Endothelial cell of umbilical vein (primary cell): ENCODE data around the gene TTLL7.

Source experiments
- EZH2 ChIP-seq: IDR thresholded peaks from 2 replicates; pipeline ENCODE4 v1.6.1; 2012; ENCODE audit warnings: borderline replicate concordance, low read depth, mild to moderate bottlenecking, moderate library complexity, low read length, inconsistent platforms; ENCODE audit not compliant: severe bottlenecking
- POLR2A ChIP-seq: IDR thresholded peaks from 2 replicates; pipeline ENCODE4 v1.6.1; 2012; ENCODE audit warnings: low read depth, mild to moderate bottlenecking, control low read depth, low read length
- TF ChIP-seq, protein P1 (sequence below): IDR thresholded peaks from 2 replicates; pipeline ENCODE4 v1.6.1; 2011; ENCODE audit not compliant: insufficient read depth, insufficient read length
- TF ChIP-seq, protein P2 (sequence below), 2 donors: IDR thresholded peaks; 1 replicate in 1 of 2; 2 replicates in 1 of 2; pipeline ENCODE4 v1.5.1; 2011; ENCODE audit warnings: low read length in 2 of 2, mild to moderate bottlenecking in 2 of 2, moderate library complexity in 2 of 2, control low read depth in 1 of 2, inconsistent platforms in 1 of 2, low read depth in 1 of 2; ENCODE audit not compliant: insufficient read depth in 1 of 2; ENCODE audit errors: extremely low read depth in 1 of 2

DNA sequence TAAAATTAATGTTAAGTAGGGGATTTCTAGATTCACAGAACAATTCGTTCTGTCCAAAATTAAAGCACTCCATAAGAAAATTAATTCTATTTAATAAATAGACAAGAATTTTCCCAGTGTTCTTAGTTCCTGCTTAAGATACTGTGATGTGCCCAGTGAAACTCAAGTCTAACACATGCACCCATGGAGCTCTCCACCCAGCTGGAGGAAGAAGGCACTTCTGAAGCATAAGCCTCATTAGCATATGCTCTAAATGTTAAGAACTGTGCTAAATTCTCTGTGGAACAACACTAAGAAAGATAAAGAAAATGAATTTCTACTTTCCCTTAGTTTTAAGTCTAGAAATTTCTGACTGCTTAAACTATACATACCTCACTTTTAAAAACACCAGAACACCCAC, 71.2 kb downstream of the TTLL7 start:
- TF ChIP-seq, protein P1, sequence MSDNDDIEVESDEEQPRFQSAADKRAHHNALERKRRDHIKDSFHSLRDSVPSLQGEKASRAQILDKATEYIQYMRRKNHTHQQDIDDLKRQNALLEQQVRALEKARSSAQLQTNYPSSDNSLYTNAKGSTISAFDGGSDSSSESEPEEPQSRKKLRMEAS = no peak
- TF ChIP-seq EZH2 (no peak), POLR2A (no peak)
- TF ChIP-seq, protein P2, sequence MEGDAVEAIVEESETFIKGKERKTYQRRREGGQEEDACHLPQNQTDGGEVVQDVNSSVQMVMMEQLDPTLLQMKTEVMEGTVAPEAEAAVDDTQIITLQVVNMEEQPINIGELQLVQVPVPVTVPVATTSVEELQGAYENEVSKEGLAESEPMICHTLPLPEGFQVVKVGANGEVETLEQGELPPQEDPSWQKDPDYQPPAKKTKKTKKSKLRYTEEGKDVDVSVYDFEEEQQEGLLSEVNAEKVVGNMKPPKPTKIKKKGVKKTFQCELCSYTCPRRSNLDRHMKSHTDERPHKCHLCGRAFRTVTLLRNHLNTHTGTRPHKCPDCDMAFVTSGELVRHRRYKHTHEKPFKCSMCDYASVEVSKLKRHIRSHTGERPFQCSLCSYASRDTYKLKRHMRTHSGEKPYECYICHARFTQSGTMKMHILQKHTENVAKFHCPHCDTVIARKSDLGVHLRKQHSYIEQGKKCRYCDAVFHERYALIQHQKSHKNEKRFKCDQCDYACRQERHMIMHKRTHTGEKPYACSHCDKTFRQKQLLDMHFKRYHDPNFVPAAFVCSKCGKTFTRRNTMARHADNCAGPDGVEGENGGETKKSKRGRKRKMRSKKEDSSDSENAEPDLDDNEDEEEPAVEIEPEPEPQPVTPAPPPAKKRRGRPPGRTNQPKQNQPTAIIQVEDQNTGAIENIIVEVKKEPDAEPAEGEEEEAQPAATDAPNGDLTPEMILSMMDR (IDR thresholded peaks at IDR 0.05; ENCODE audit: extremely low read depth in 1 of 2, insufficient read depth in 1 of 2, low read depth in 1 of 2, low read length in 2 of 2) = no peak
